Caki2 (cell line): Measurements from ENCODE around the gene TCL1A. TPM values are rescaled to one million over a fixed set of nuclear protein-coding genes. Genes with fewer than 3 reads are reported as not detected.

Source experiments
- DNase-seq: peaks from one replicate; pipeline ENCODE4 v3.0.0-alpha.2; 2015; ENCODE audit warnings: low read depth
- in situ Hi-C: cut with HindIII; loops from 2 replicates; pipeline ENCODE4 v1.10.0; 2016; ENCODE audit warnings: low sequenced_read_pairs, low pct_unique_long_range_greater_than_20kb, mixed read lengths
- total RNA-seq: library from RNA; depleted of rRNA; stranded (reverse); fragments of >200 nt; shearing (Covaris generic); gene quantifications from 2 replicates; pipeline ENCODE4 v1.2.3, GENCODE V29; 2014; ENCODE audit warnings: low replicate concordance; rRNA removed

Gene TCL1A
- total RNA-seq, 1 experiment from 2014 or later: not detected

DNA sequence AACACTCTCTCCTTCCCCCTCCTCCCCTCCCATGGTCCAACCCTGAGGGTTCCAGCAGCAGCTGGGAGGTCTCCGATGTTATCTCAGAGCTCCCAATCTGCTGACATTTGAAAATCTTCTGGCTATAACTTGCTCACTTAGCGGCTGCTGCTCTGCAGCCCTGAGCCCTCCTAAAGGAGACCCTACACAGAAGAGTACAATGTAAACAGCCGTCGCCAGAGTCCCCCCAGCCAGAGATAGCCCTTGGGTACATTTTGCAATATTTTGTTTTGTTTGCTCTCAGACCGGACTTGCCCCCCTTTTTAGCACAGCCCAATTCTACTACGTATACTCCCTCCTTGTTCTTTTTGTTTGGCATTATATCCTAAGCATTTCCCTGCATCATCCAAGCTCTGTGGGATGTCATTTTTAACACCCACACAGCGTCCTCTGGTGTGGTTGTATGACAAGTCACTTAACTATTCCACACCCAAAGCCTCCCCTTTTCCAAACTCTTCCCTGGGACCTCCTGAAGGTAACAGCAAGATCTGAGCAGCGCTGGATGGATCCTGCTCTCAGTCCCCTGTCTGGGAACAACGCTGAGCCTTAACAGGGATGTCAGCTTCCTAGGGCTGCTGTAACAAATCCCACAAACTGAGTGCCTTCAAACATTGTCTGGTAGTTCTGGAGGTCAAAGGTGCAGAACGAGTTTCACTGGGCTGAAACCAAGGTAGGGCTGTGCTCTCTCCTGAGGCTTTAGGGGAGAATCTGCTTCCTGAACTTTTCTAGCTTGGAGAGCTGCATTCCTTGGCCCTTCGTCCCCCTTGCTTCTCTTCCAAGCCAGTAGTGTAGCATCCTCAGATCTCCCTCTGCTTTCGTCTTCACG lies 53.0 kb downstream of the TCL1A start:
- in situ Hi-C loops: no loop called here
- DNase-seq: no peak

DNA sequence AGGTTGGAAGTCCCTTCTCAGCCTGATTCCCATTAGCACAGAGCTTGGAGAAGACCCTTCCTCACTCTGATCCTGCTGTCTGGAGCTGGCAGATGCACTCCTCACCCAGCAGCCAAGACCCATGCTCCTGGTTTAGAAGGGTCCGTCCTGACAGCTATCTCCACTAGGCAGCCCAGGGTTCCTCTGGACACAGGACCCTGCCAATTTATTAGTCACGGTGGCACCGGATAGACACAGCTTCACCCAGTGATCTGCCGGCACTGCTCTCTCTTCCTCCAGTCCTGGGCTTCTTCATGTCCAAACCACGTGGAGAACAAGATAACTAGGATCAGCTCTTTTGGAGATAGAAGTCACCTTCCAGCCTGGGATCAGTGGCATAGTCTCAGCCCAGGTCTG lies 53.9 kb downstream of the TCL1A start:
- no peak for DNase-seq
- in situ Hi-C loops: no loop called here

Other genes with a start within 250 kb of the TCL1A start
- gene SYNE3, start 197.5 kb downstream of the TCL1A start, total RNA-seq: 1.0 and 1.3 TPM in 2 replicates
- 33.9 and 41.8 TPM in 2 replicates for gene GLRX5, start 179.1 kb downstream of the TCL1A start, total RNA-seq
- gene TCL1B, start 27.7 kb downstream of the TCL1A start, total RNA-seq: not detected in 2 replicates
- 4.4 and 5.4 TPM in 2 replicates for gene TUNAR, start 162.7 kb upstream of the TCL1A start, total RNA-seq